Endodermal cell (in vitro differentiated cells): ENCODE data around the gene ZNF133. TPM values are rescaled to one million over a fixed set of nuclear protein-coding genes. Genes with fewer than 3 reads are reported as not detected.
"Not testable (repeated sequence)": the region's sequence is repeated elsewhere in the genome, so short reads cannot be mapped to it uniquely, and the experiment has no call there.

Experiments used
- DNase-seq: peaks from one replicate; pipeline ENCODE4 v3.0.0-alpha.2; 2017
- H3K27ac ChIP-seq: 2 replicates; pipeline ENCODE4 v1.5.1; 2013; ENCODE audit warnings: mild to moderate bottlenecking, low read depth, low read length, moderate library complexity
- H3K27me3 ChIP-seq: 2 replicates; pipeline ENCODE4 v1.6.1; 2013; ENCODE audit warnings: mild to moderate bottlenecking, low read length, moderate library complexity; ENCODE audit not compliant: insufficient read depth, control insufficient read depth, poor library complexity, severe bottlenecking
- H3K36me3 ChIP-seq: 2 replicates; pipeline ENCODE4 v1.7.0; 2013; ENCODE audit warnings: mild to moderate bottlenecking, low read length, moderate library complexity; ENCODE audit not compliant: control insufficient read depth, insufficient read depth
- H3K4me1 ChIP-seq: one replicate; pipeline ENCODE4 v1.7.0; 2013; ENCODE audit warnings: low read length; ENCODE audit not compliant: control insufficient read depth, insufficient read depth
- H3K4me3 ChIP-seq: 2 replicates; pipeline ENCODE4 v1.5.1; 2013; ENCODE audit warnings: mild to moderate bottlenecking, low read length, moderate library complexity
- H3K9ac ChIP-seq: 2 replicates; pipeline ENCODE4 v1.6.1; 2013; ENCODE audit warnings: mild to moderate bottlenecking, low read length, moderate library complexity; ENCODE audit not compliant: poor library complexity, severe bottlenecking; ENCODE audit errors: extremely low read depth
- H3K9me3 ChIP-seq: 2 replicates; pipeline ENCODE4 v1.6.1; 2013; ENCODE audit warnings: mild to moderate bottlenecking, low read length, moderate library complexity; ENCODE audit not compliant: control insufficient read depth
- H3K27ac Mint-ChIP-seq: 2 replicates; pipeline ENCODE4 v1.8.0; 2020; ENCODE audit warnings: mixed read lengths
- H3K27me3 Mint-ChIP-seq: 2 replicates; pipeline ENCODE4 v1.8.0; 2021; ENCODE audit warnings: mild to moderate bottlenecking, mixed read lengths; ENCODE audit not compliant: insufficient read depth
- H3K36me3 Mint-ChIP-seq: 2 replicates; pipeline ENCODE4 v1.8.0; 2020; ENCODE audit warnings: low read depth, mixed read lengths
- H3K4me1 Mint-ChIP-seq: 2 replicates; pipeline ENCODE4 v1.8.0; 2020; ENCODE audit warnings: mixed read lengths
- H3K4me3 Mint-ChIP-seq: 2 replicates; pipeline ENCODE4 v1.8.0; 2020; ENCODE audit warnings: mild to moderate bottlenecking, moderate library complexity, mixed read lengths
- H3K9me3 Mint-ChIP-seq: 2 replicates; pipeline ENCODE4 v1.8.0; 2020; ENCODE audit warnings: mild to moderate bottlenecking, mixed read lengths
- CTCF ChIP-seq: fragments of 200-600 bp; sonication (generic); conservative IDR thresholded peaks from 2 replicates; pipeline ENCODE4 v1.5.0; 2021; ENCODE audit warnings: antibody characterized with exemption, mild to moderate bottlenecking
- WGBS, 2 experiments: methylation state at CpG; one replicate each; pipeline versions ENCODE4 v1.1.5 to v1.1.7; 2013; ENCODE audit warnings: missing lambda C conversion rate in 2 of 2, mixed read lengths in 1 of 2; ENCODE audit not compliant: insufficient coverage in 1 of 2, insufficient read length in 1 of 2; 5-methylcytosine and 5-hydroxymethylcytosine counted together
- long read RNA-seq, 4 experiments: library from polyadenylated mRNA in 2 of 4; library from RNA in 1 of 4; library from capped mRNA in 1 of 4; stranded (forward) in 3 of 4; unstranded in 1 of 4; transcript quantifications; one replicate each; pipeline ENCODE4 v2.0.0, GENCODE V29; 2020 to 2021; ENCODE audit warnings: inconsistent platforms in 1 of 4
- polyA plus RNA-seq, 2 experiments: library from polyadenylated mRNA; stranded (reverse); fragments of 50-300 nt; gene quantifications; one replicate each; pipeline ENCODE4 v1.2.3, GENCODE V29; 2013
- total RNA-seq, 2 donors: library from RNA; stranded (reverse); fragmentation: NEBNext Ultra II Directional in 1 of 2; extraction: Animal tissue kit (Norgen Biotek cat#: 25700) in 1 of 2; gene quantifications; 2 replicates in 1 of 2; 3 replicates in 1 of 2; pipeline ENCODE4 v1.2.1, GENCODE V29; 2021

The ZNF133 gene
- 10 to 100 TPM; 16.7 to 22.9 TPM for total RNA-seq
- 13.5 TPM for polyA plus RNA-seq (2013, experiment 1 of 2)
- polyA plus RNA-seq (2013, experiment 2 of 2): 14.1 TPM
- long read RNA-seq, experiment 1, partial matches to known transcripts: 2 of 6 reads
- long read RNA-seq, experiment 1, other reads (novel, unspliced or antisense): 4 of 6 reads
- long read RNA-seq, experiment 2, partial matches to known transcripts: 7 of 38 reads
- long read RNA-seq, experiment 2, other reads (novel, unspliced or antisense): 26 of 38 reads
- long read RNA-seq, experiment 3, transcript ZNF133-208 (4 exons, 523 nt): major isoform, 5 of 39 reads
- long read RNA-seq, experiment 3, partial matches to known transcripts: 0 of 39 reads
- long read RNA-seq, experiment 3, other reads (novel, unspliced or antisense): 32 of 39 reads
- long read RNA-seq, experiment 4, partial matches to known transcripts: 3 of 22 reads
- long read RNA-seq, experiment 4, other reads (novel, unspliced or antisense): 17 of 22 reads

GRCh38 chr20:18287915-18288748, at the start of gene ZNF133:
Gene ZNF133, plus strand, starts transcription at chr20:18288527. Its CDS starts 17,160 bp downstream, at chr20:18305687.
- Histone ChIP-seq H3K9ac (peak within 1 kb of the TSS; percentile 80), H3K4me3 (peak within 1 kb of the TSS; percentile 91), H3K27me3 (peaks cover 8% of the 10 kb centered on the region), H3K9me3 (peaks cover 35% of the 10 kb centered on the region), H3K4me1 (peaks cover 3% of the 10 kb centered on the region), H3K27ac (peak within 1 kb of the TSS; percentile 69), H3K36me3 (peaks cover 8% of the 10 kb centered on the region)
- Mint-ChIP-seq H3K36me3 (peaks cover 24% of the 10 kb centered on the region), H3K4me3 (peak within 1 kb of the TSS; percentile 99), H3K27ac (peak within 1 kb of the TSS; percentile 99), H3K9me3 (peaks cover 29% of the 10 kb centered on the region), H3K4me1 (peaks cover 13% of the 10 kb centered on the region), H3K27me3 (peaks cover 26% of the 10 kb centered on the region)
- WGBS, 2 experiments: 1 to 4% methylated on average over 18 to 63 of the region's 63 CpGs
- DNase-seq: peak; percentile 99
- TF ChIP-seq CTCF: peak; percentile 16

DNA sequence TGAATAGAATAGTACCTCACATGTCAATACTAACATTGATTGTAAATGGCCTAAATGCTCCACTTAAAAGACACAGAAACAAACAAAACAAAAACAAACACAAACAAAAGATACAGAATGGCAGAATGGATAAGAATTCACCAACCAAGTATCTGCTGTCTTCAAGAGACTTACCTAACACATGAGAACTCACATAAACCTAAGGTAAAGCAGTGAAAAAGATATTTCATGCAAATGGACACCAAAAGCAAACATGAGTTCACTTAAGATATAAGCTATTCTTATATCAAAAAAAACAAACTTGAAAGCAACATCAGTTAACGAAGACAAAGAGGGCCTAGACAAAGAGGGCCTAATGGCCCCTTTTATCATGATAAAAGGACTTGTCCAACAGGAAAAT, 47.3 kb upstream of the ZNF133 start:
- Mint-ChIP-seq H3K27me3 (peaks cover 67% of the 10 kb centered on the region), H3K9me3 (peaks cover 10% of the 10 kb centered on the region), H3K4me1 (peaks cover 17% of the 10 kb centered on the region), H3K36me3 (no peaks in the 10 kb centered on the region), H3K4me3 (no peak overlapping the region), H3K27ac (no peak overlapping the region)
- no peak for TF ChIP-seq CTCF
- Histone ChIP-seq H3K27ac (no peak overlapping the region), H3K9me3 (no peaks in the 10 kb centered on the region), H3K4me1 (no peaks in the 10 kb centered on the region), H3K36me3 (no peaks in the 10 kb centered on the region), H3K9ac (no peak overlapping the region), H3K4me3 (no peak overlapping the region), H3K27me3 (peaks cover 35% of the 10 kb centered on the region)
- DNase-seq: no peak
- WGBS, 2 experiments: 96% methylated on average over 1 of the region's 1 CpG; no CpG with 5 or more reads in 1 of the 2 experiments

DNA sequence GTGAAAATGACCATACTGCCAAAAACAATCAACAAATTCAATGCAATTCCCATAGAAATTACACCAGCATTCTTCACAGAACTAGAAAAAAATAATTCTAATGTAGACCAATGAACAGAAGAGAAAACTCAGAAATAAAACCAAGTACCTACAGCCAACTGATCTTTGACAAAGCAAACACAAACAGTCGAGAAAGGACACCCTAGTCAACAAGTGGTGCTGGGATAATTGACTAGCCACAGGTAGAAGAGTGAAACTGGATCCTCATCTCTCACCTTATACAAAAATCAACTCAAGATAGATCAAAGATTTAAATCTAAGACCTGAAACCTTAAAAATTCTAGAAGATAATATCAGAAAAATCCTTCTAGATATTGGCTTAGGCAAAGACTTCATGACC, 44.5 kb upstream of the ZNF133 start:
- Mint-ChIP-seq H3K4me1 (peaks cover 16% of the 10 kb centered on the region), H3K9me3 (peaks cover 10% of the 10 kb centered on the region), H3K27me3 (peaks cover 91% of the 10 kb centered on the region), H3K27ac (no peak overlapping the region), H3K36me3 (no peaks in the 10 kb centered on the region), H3K4me3 (no peak overlapping the region)
- WGBS, 2 experiments: 60 to 88% methylated on average over 1 of the region's 1 CpG
- peaks cover 41% of the 10 kb centered on the region for H3K27me3 ChIP-seq
- H3K36me3 ChIP-seq: no peaks in the 10 kb centered on the region
- H3K27ac ChIP-seq: no peak overlapping the region
- TF ChIP-seq CTCF: no peak
- H3K4me1 ChIP-seq: no peaks in the 10 kb centered on the region
- H3K4me3 ChIP-seq: no peak overlapping the region
- H3K9ac ChIP-seq: no peak overlapping the region
- H3K9me3 ChIP-seq: no peaks in the 10 kb centered on the region
- DNase-seq: no peak

DNA sequence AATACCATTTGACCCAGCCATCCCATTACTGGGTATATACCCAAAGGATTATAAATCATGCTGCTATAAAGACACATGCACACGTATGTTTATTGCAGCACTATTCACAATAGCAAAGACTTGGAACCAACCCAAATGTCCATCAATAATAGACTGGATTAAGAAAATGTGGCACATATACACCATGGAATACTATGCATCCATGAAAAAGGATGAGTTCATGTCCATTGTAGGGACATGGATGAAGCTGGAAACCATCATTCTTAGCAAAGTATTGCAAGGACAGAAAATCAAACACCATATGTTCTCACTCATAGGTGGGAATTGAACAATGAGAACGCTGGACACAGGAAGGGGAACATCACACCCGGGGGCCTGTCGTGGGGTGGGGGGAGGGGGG, 39.8 kb upstream of the ZNF133 start:
- H3K4me3 ChIP-seq, H3K36me3 ChIP-seq, H3K27ac ChIP-seq, H3K27ac Mint-ChIP-seq, H3K9me3 ChIP-seq, H3K4me3 Mint-ChIP-seq, DNase-seq, H3K4me1 Mint-ChIP-seq, H3K4me1 ChIP-seq, H3K9ac ChIP-seq, H3K36me3 Mint-ChIP-seq, H3K9me3 Mint-ChIP-seq: not testable (repeated sequence)
- peaks cover 30% of the 10 kb centered on the region for H3K27me3 ChIP-seq
- WGBS, 2 experiments: 97% methylated on average over 3 of the region's 4 CpGs; no CpG with 5 or more reads in 1 of the 2 experiments
- peaks cover 65% of the 10 kb centered on the region for H3K27me3 Mint-ChIP-seq
